A549 (cell line): ENCODE data around the gene CR1L. TPM values are rescaled to one million over a fixed set of nuclear protein-coding genes. Genes with fewer than 3 reads are reported as not detected.

Source experiments
- ATAC-seq, 2 experiments: fragments of 200-7000 bp in 1 of 2; fragments of >200 bp in 1 of 2; cut with Nextera tagmentation in 1 of 2; cut with Tn5 transposase in 1 of 2; 3 replicates each; pipeline versions ENCODE4 v1.8.0 to v1.9.1; 2018 to 2020; ENCODE audit warnings: mild to moderate bottlenecking in 1 of 2, moderate library complexity in 1 of 2
- CTCF ChIA-PET: fragments of 300-600 bp; sonication (Branson Sonifier 250); formaldehyde crosslinking; extraction: SDS; loops from one replicate; lab custom pipeline; 2021; ENCODE audit warnings: antibody characterized with exemption, inconsistent platforms; lab: Yijun Ruan, JAX
- POLR2A ChIA-PET: fragments of 350-600 bp; formaldehyde crosslinking; extraction: SDS; loops from one replicate; lab custom pipeline; 2021; ENCODE audit warnings: antibody characterized with exemption, inconsistent platforms; lab: Yijun Ruan, JAX
- DNase-seq, 2 experiments: peaks; one replicate each; pipeline versions ENCODE4 v3.0.0 to v3.0.0-alpha.2; 2011 to 2016; ENCODE audit warnings: low read depth in 1 of 2, low spot score in 1 of 2
- FAIRE-seq: peaks from 2 replicates; lab custom pipeline; 2011; peaks lifted over from hg19 to GRCh38; lab: Jason Lieb, UNC
- H3K27ac ChIP-seq, 2 experiments: fragments of >200 bp; sonication (Bioruptor Twin); formaldehyde crosslinking; 3 replicates each; pipeline ENCODE4 v1.5.1; 2016 to 2017
- H3K4me1 ChIP-seq: fragments of >200 bp; sonication (Bioruptor Twin); formaldehyde crosslinking; 3 replicates; pipeline ENCODE4 v1.6.1; 2016
- H3K4me2 ChIP-seq: fragments of >200 bp; sonication (Bioruptor Twin); formaldehyde crosslinking; 3 replicates; pipeline ENCODE4 v1.6.1; 2016
- H3K4me3 ChIP-seq: fragments of >200 bp; sonication (Bioruptor Twin); formaldehyde crosslinking; 3 replicates; pipeline ENCODE4 v1.5.1; 2016
- H3K9me3 ChIP-seq: fragments of >200 bp; sonication (Bioruptor Twin); formaldehyde crosslinking; 3 replicates; pipeline ENCODE4 v1.6.1; 2016
- CBX2 ChIP-seq: fragments of 200-600 bp; sonication (generic); IDR thresholded peaks from 2 replicates; pipeline ENCODE4 v1.6.1; 2016; ENCODE audit warnings: low read depth, mild to moderate bottlenecking, borderline replicate concordance
- CHD4 ChIP-seq: fragments of 200-600 bp; sonication (generic); IDR thresholded peaks from 2 replicates; pipeline ENCODE4 v1.6.1; 2016; ENCODE audit warnings: antibody characterized with exemption, mild to moderate bottlenecking, borderline replicate concordance
- EHF ChIP-seq: fragments of 250-450 bp; sonication (Bioruptor Pico); IDR thresholded peaks from 2 replicates; pipeline ENCODE4 v1.5.0; 2020; ENCODE audit warnings: mild to moderate bottlenecking
- EHMT2 ChIP-seq: fragments of 200-600 bp; sonication (generic); IDR thresholded peaks from 2 replicates; pipeline ENCODE4 v1.6.1; 2016; ENCODE audit warnings: antibody characterized with exemption, low read depth, mild to moderate bottlenecking, moderate library complexity
- FOSB ChIP-seq: fragments of 250-450 bp; sonication (Bioruptor Pico); IDR thresholded peaks from 2 replicates; pipeline ENCODE4 v1.5.0; 2020; ENCODE audit warnings: mild to moderate bottlenecking, moderate library complexity
- FOXS1 ChIP-seq: fragments of 250-450 bp; sonication (Bioruptor Pico); IDR thresholded peaks from 2 replicates; pipeline ENCODE4 v1.5.0; 2020; ENCODE audit warnings: mild to moderate bottlenecking, moderate library complexity
- HDAC2 ChIP-seq: fragments of 200-600 bp; sonication (generic); IDR thresholded peaks from 2 replicates; pipeline ENCODE4 v1.6.1; 2016
- HEYL ChIP-seq: fragments of 250-450 bp; sonication (Bioruptor Pico); IDR thresholded peaks from 2 replicates; pipeline ENCODE4 v1.8.0; 2021; ENCODE audit warnings: mild to moderate bottlenecking, moderate library complexity
- HOXB13 ChIP-seq: fragments of 250-450 bp; sonication (Bioruptor Pico); IDR thresholded peaks from 2 replicates; pipeline ENCODE4 v1.5.0; 2020; ENCODE audit warnings: low read depth, mild to moderate bottlenecking, moderate library complexity
- KDM1A ChIP-seq: fragments of 200-600 bp; sonication (generic); IDR thresholded peaks from 2 replicates; pipeline ENCODE4 v1.6.1; 2016; ENCODE audit warnings: low read depth, mild to moderate bottlenecking
- KDM5A ChIP-seq: fragments of 200-600 bp; sonication (generic); IDR thresholded peaks from 2 replicates; pipeline ENCODE4 v1.6.1; 2016; ENCODE audit warnings: antibody characterized with exemption, mild to moderate bottlenecking
- NPAS2 ChIP-seq: fragments of 250-450 bp; sonication (Bioruptor Pico); IDR thresholded peaks from 2 replicates; pipeline ENCODE4 v1.8.0; 2022; ENCODE audit warnings: mild to moderate bottlenecking, moderate library complexity, borderline replicate concordance
- NR3C1 ChIP-seq: fragments of >200 bp; sonication (Bioruptor Twin); formaldehyde crosslinking; IDR thresholded peaks from 3 replicates; pipeline ENCODE4 v1.6.1; 2017
- POLR2A ChIP-seq: IDR thresholded peaks from 2 replicates; pipeline ENCODE4 v1.6.1; 2012; ENCODE audit warnings: mild to moderate bottlenecking, low read length
- POLR2AphosphoS2 ChIP-seq: conservative IDR thresholded peaks from 2 replicates; pipeline ENCODE4 v1.6.1; 2012; ENCODE audit warnings: low read length, improper control_type of control experiment, inconsistent platforms
- RAD21 ChIP-seq, 2 experiments: fragments of >200 bp in 1 of 2; sonication (Bioruptor Twin) in 1 of 2; formaldehyde crosslinking in 1 of 2; IDR thresholded peaks in 1 of 2; conservative IDR thresholded peaks in 1 of 2; 2 replicates in 1 of 2; 3 replicates in 1 of 2; pipeline ENCODE4 v1.6.1; 2012 to 2018; ENCODE audit warnings: inconsistent platforms in 1 of 2
- SMC3 ChIP-seq: fragments of >200 bp; sonication (Bioruptor Twin); formaldehyde crosslinking; IDR thresholded peaks from 3 replicates; pipeline ENCODE4 v1.6.1; 2018; ENCODE audit warnings: inconsistent platforms
- TFCP2L1 ChIP-seq: fragments of 250-450 bp; sonication (Bioruptor Pico); IDR thresholded peaks from 2 replicates; pipeline ENCODE4 v1.5.0; 2021; ENCODE audit warnings: mild to moderate bottlenecking
- ZSCAN20 ChIP-seq: fragments of 250-450 bp; sonication (Bioruptor Pico); IDR thresholded peaks from 2 replicates; pipeline ENCODE4 v1.8.0; 2022; ENCODE audit warnings: mild to moderate bottlenecking, moderate library complexity
- WGBS: methylation state at CpG from one replicate; pipeline ENCODE4 v1.1.6; 2017; ENCODE audit errors: missing lambda C conversion rate; 5-methylcytosine and 5-hydroxymethylcytosine counted together
- polyA plus RNA-seq, 4 experiments: library from polyadenylated mRNA; depleted of rRNA in 3 of 4; stranded (reverse); fragments of >200 nt; fragmentation: RNase III in 1 of 4; extraction: RNeasy Plus Mini Kit Qiagen cat#74134 plus additional on column Dnase treatment in 1 of 4; gene quantifications; 2 replicates in 3 of 4; 3 replicates in 1 of 4; pipeline ENCODE4 v1.2.3, GENCODE V29; 2011 to 2017
- TF ChIP-seq, protein P1 (sequence below): IDR thresholded peaks from 2 replicates; pipeline ENCODE4 v1.6.1; 2012
- TF ChIP-seq, protein P2 (sequence below): IDR thresholded peaks from 2 replicates; pipeline ENCODE4 v1.6.1; 2012; ENCODE audit warnings: low read depth, borderline replicate concordance
- TF ChIP-seq, protein P3 (sequence below): fragments of 250-450 bp; sonication (Bioruptor Pico); IDR thresholded peaks from 2 replicates; pipeline ENCODE4 v1.5.0; 2020; ENCODE audit warnings: low read depth, mild to moderate bottlenecking, moderate library complexity
- TF ChIP-seq, protein P4 (sequence below): fragments of >200 bp; sonication (Bioruptor Twin); formaldehyde crosslinking; IDR thresholded peaks from 2 replicates; pipeline ENCODE4 v1.6.1; 2016

CR1L gene
- polyA plus RNA-seq, 2 of the 4 experiments (the other 2 are of a cell fraction) = not detected

DNA sequence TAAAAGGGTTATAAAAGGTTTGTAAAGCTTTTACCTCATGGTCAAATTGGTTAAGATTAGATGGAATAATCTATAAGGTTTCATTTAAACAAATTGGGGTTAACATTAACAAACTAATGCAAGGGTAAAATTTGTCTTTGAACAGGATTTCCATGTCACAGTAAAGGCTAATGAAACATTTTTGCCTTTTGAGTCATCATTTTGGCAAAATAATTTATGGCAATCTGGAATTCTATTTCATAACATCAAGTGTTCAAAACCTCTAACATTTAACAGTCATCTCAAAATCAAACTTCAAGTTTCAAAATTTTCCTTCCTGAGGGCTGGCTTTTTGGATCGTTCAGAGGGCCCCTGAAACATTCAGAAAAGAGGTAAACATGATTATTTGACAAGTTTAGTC is 100.4 kb downstream of the CR1L start:
- no peaks in the 10 kb centered on the region for H3K9me3 ChIP-seq
- peak overlapping the region in 1 of 2 experiments; percentile 59; a peak in 2 of 6 replicates for H3K27ac ChIP-seq
- H3K4me3 ChIP-seq = no peak overlapping the region
- 32% methylated on average over 1 of the region's 1 CpG for WGBS
- no peak for FAIRE-seq
- TF ChIP-seq KDM5A = no peak
- TF ChIP-seq ZSCAN20 = no peak
- TF ChIP-seq RAD21 (conservative IDR thresholded peaks at IDR 0.05 in 1 of 2, IDR thresholded peaks at IDR 0.05 in 1 of 2) = no peak
- TF ChIP-seq HEYL (CRISPR knock-in tag) = no peak
- no peak for TF ChIP-seq EHF (CRISPR knock-in tag)
- TF ChIP-seq POLR2AphosphoS2 = no peak
- TF ChIP-seq, protein P1, sequence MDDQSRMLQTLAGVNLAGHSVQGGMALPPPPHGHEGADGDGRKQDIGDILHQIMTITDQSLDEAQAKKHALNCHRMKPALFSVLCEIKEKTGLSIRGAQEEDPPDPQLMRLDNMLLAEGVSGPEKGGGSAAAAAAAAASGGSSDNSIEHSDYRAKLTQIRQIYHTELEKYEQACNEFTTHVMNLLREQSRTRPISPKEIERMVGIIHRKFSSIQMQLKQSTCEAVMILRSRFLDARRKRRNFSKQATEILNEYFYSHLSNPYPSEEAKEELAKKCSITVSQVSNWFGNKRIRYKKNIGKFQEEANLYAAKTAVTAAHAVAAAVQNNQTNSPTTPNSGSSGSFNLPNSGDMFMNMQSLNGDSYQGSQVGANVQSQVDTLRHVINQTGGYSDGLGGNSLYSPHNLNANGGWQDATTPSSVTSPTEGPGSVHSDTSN = no peak
- TF ChIP-seq HOXB13 (CRISPR knock-in tag) = no peak
- TF ChIP-seq CHD4 = no peak
- TF ChIP-seq, protein P2, sequence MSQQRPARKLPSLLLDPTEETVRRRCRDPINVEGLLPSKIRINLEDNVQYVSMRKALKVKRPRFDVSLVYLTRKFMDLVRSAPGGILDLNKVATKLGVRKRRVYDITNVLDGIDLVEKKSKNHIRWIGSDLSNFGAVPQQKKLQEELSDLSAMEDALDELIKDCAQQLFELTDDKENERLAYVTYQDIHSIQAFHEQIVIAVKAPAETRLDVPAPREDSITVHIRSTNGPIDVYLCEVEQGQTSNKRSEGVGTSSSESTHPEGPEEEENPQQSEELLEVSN = no peak
- no peak for TF ChIP-seq KDM1A
- TF ChIP-seq TFCP2L1 (CRISPR knock-in tag) = no peak
- no peak for TF ChIP-seq POLR2A
- no peak for TF ChIP-seq NR3C1
- no peak for TF ChIP-seq CBX2
- TF ChIP-seq FOXS1 (CRISPR knock-in tag) = no peak
- TF ChIP-seq, protein P3, sequence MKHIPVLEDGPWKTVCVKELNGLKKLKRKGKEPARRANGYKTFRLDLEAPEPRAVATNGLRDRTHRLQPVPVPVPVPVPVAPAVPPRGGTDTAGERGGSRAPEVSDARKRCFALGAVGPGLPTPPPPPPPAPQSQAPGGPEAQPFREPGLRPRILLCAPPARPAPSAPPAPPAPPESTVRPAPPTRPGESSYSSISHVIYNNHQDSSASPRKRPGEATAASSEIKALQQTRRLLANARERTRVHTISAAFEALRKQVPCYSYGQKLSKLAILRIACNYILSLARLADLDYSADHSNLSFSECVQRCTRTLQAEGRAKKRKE = no peak
- TF ChIP-seq EHMT2 = no peak
- no peak for DNase-seq
- POLR2A ChIA-PET = no interaction called here
- H3K4me2 ChIP-seq = peak overlapping the region; percentile 51
- CTCF ChIA-PET = no interaction called here
- ATAC-seq = no peak
- H3K4me1 ChIP-seq = peaks cover 37% of the 10 kb centered on the region

DNA sequence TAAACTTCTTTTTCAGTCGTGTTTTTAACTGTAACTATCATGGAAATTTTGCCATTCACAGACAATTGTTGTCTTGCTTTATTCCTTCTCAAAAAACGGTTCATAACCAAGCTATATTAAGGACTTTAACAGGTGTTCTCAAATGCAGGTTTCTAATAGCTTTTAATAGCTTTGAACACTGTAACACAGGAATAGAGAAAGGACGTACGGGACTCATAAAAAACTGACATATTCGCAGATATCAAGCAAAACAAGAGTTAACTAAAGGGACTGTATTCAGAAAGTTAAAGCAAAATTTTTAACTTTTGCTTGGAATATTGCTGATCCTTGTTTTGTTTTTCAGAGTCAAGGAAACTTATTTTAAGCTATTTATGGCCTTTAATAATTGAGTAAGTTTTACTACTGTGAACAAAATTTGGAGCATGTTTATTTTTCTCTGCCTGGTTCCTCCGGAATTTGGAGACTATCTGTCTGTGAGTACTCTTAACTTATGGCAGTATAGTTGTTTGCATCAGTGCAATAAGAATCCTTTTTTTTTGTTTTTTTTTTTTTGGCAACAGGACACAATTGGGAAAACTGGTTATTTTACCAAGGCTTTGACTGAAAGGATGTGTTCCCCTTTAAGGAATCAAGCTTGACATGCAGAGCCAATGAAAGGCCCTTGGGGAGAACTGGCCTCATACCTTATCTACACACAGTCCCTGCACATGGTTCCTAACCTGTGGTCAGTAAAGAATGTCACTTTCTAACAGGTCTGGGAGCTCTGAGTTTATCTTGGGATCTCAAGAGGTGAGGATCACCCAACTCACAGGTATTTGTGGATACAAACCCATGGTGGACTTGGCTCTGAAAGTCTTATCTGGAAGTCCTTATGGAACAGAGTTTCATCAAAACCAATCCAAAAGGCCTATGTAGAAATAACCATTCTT is 101.2 kb downstream of the CR1L start:
- DNase-seq (no peak), ATAC-seq (no peak), FAIRE-seq (no peak)
- peaks cover 40% of the 10 kb centered on the region for H3K4me1 ChIP-seq
- TF ChIP-seq SMC3 (no peak), NPAS2 (no peak), HDAC2 (no peak), KDM5A (no peak), RAD21 (conservative IDR thresholded peaks at IDR 0.05 in 1 of 2, IDR thresholded peaks at IDR 0.05 in 1 of 2) (no peak), CBX2 (no peak), FOSB (CRISPR knock-in tag) (no peak)
- TF ChIP-seq, protein P4, sequence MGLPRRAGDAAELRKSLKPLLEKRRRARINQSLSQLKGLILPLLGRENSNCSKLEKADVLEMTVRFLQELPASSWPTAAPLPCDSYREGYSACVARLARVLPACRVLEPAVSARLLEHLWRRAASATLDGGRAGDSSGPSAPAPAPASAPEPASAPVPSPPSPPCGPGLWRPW = no peak
- TF ChIP-seq, protein P3 = no peak
- ChIA-PET POLR2A (interaction anchor here (0.8 kb wide), 1 partner anchor 9 kb away, joined by 3 read pairs; no protein-coding TSS in a partner anchor), CTCF (interaction anchor here (1.1 kb wide), 1 partner anchor 51 kb away, joined by 5 read pairs; no protein-coding TSS in a partner anchor)
- H3K4me2 ChIP-seq = peak overlapping the region; percentile 51; the same call in 2 of the 3 replicates
- no peak overlapping the region for H3K4me3 ChIP-seq
- 65% methylated on average over 6 of the region's 6 CpGs for WGBS
- H3K27ac ChIP-seq = peak overlapping the region in 1 of 2 experiments; percentile 14; a peak in 1 of 6 replicates
- H3K9me3 ChIP-seq = no peaks in the 10 kb centered on the region
